Measurements from ENCODE around the gene NCOA7. TPM values are rescaled to one million over a fixed set of nuclear protein-coding genes. Genes with fewer than 3 reads are reported as not detected.

NCOA7 gene
- total RNA-seq, 6 experiments from 2014 or later = 11.4 to 71.8 (median 23.0) TPM

DNA sequence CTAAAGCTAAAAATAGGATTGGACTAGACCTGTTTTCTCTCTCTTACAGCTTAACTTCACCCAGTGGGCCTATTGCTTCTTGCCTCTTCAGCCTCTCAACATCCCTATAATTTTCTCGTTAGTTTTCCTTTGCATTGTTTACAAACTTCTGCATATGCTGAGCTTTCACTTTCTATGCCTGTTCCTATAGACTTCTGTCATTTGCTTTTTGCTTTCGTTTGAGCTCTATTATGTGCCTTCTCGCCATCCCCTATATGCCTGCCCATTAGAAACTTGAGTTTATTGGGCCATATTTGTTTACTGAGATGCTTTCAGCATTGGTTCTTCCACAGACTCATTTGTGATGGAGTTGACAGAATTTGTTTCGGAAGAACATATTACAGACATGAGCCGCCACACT, 40.9 kb downstream of the NCOA7 start:
- intact Hi-C loops (cut with DNase I) = no loop called here
- H3K9me3 ChIP-seq = no peaks in the 10 kb centered on the region
- no peak for ATAC-seq
- H3K36me3 ChIP-seq = no peaks in the 10 kb centered on the region
- WGBS (ENCODE audit: insufficient coverage, low coverage, low lambda C conversion rate, missing lambda C conversion rate) = 76% methylated on average over 5 of the region's 5 CpGs
- H3K4me3 ChIP-seq = no peak overlapping the region
- TF ChIP-seq, protein P1, sequence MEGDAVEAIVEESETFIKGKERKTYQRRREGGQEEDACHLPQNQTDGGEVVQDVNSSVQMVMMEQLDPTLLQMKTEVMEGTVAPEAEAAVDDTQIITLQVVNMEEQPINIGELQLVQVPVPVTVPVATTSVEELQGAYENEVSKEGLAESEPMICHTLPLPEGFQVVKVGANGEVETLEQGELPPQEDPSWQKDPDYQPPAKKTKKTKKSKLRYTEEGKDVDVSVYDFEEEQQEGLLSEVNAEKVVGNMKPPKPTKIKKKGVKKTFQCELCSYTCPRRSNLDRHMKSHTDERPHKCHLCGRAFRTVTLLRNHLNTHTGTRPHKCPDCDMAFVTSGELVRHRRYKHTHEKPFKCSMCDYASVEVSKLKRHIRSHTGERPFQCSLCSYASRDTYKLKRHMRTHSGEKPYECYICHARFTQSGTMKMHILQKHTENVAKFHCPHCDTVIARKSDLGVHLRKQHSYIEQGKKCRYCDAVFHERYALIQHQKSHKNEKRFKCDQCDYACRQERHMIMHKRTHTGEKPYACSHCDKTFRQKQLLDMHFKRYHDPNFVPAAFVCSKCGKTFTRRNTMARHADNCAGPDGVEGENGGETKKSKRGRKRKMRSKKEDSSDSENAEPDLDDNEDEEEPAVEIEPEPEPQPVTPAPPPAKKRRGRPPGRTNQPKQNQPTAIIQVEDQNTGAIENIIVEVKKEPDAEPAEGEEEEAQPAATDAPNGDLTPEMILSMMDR (IDR thresholded peaks at IDR 0.05) = no peak
- H3K27ac ChIP-seq = no peak overlapping the region
- DNase-seq = no peak
- peaks cover 0 to 5% (median 0%) of the 10 kb centered on the region in 4 donors for H3K4me1 ChIP-seq
- no peaks in the 10 kb centered on the region for H3K27me3 ChIP-seq

DNA sequence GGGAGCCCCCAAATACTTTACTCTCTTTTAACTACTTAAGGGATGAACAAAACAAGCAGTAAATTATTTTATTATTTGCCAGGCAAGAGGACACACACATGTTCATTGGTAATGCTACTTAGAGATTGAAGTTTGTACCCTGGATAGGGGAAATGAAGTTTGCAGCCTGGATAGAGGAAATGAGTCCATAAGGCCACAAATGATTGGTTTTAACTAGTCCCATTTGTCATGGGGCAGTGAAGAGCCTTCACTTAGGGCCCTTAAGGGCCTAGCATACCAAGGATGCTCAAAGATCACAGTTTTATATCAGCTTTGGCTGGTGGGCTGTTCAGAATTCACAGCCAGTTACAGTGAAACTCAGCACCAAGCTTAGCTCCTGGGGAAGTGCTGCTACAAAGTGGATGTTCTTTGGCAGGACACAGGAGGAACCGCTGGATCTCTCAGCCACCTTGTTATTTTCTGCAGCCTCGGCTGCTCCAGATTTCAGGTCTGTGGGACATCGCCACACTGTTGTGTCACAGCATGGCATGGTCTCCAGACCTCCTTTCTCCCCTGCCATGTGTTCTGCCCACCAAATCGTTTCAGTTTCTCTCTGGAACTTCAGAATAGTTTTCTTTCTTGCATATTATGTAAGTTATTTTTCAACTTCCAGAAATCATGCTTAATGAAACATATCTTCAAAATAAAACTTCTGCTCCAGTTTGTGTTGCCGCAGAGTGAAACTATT, 41.8 kb downstream of the NCOA7 start:
- H3K27ac ChIP-seq = peak overlapping the region in 1 of 3 donors; percentile 10

DNA sequence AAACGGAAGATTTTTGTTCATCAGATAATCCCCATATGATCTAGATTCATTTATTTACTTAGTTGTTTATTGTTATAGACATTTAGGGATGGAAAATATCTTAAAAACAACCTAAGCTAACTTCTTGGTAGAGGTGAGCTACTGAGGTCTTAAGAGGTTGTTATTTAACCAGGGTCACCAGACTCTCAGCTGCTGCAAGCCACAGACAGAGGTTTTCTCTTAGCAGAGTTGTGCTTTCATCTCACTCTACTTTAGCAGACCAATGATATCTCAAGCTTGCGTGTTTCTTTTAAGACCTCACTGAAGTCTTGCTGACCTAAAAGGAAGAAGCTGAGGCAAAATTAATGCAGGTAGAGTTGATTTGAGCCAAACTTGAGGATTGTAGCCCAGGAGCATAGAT, 43.6 kb downstream of the NCOA7 start:
- intact Hi-C loops (cut with DNase I) = no loop called here
- ATAC-seq = peak in 2 of 4 donors; percentile 9 to 21
- Histone ChIP-seq H3K4me1 (peaks cover 0 to 5% (median 0%) of the 10 kb centered on the region in 4 donors), H3K36me3 (no peaks in the 10 kb centered on the region), H3K27me3 (no peaks in the 10 kb centered on the region), H3K27ac (peak overlapping the region in 1 of 3 donors; percentile 15), H3K9me3 (no peaks in the 10 kb centered on the region), H3K4me3 (no peak overlapping the region)
- TF ChIP-seq, protein P1 (IDR thresholded peaks at IDR 0.05) = no peak
- no peak for TF ChIP-seq POLR2A (IDR thresholded peaks at IDR 0.05)
- WGBS (ENCODE audit: insufficient coverage, low coverage, low lambda C conversion rate, missing lambda C conversion rate) = 50% methylated on average over 2 of the region's 2 CpGs
- no peak for DNase-seq

More for the DNA sequence above, 41.8 kb downstream of the NCOA7 start:
- no peaks in the 10 kb centered on the region for H3K9me3 ChIP-seq
- peaks cover 0 to 5% (median 0%) of the 10 kb centered on the region in 4 donors for H3K4me1 ChIP-seq
- WGBS (ENCODE audit: insufficient coverage, low coverage, low lambda C conversion rate, missing lambda C conversion rate) = 68% methylated on average over 5 of the region's 5 CpGs
- DNase-seq = no peak
- no peaks in the 10 kb centered on the region for H3K36me3 ChIP-seq
- intact Hi-C loops (cut with DNase I) = no loop called here
- TF ChIP-seq, protein P1 (IDR thresholded peaks at IDR 0.05) = no peak
- TF ChIP-seq POLR2A (IDR thresholded peaks at IDR 0.05) = no peak
- peak in 2 of 4 donors; percentile 12 for ATAC-seq
- H3K27me3 ChIP-seq = no peaks in the 10 kb centered on the region
- no peak overlapping the region for H3K4me3 ChIP-seq

DNA sequence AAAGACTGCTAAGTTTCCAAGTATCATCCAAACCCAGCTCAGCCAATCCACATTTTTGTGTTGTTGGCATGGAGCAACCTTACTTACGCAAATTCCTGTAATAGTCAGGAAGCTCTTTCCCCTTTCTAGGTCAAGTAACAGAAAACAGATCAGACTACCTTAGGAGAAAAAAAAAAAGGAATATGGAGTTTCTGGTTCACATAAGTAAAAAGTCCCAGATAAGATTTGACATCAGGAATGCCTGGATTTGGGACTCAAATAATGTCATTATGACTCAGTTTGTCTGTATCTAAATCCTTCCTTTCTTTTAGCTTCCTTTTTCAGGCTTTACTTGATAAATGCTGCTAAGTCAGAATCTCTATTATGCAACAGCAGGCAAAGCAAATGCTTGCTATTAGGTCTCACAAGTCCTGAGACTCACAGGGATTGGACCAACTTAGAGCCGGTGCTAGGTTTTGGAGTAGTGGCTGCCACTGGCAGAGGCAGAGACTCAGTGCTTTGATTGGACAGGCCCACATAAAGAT, 44.5 kb downstream of the NCOA7 start:
- H3K4me3 ChIP-seq = no peak overlapping the region
- H3K27ac ChIP-seq = peak overlapping the region; percentile 28 to 42 (median 30)
- TF ChIP-seq, protein P1 (IDR thresholded peaks at IDR 0.05) = no peak
- no peak for TF ChIP-seq POLR2A (IDR thresholded peaks at IDR 0.05)
- no peak for DNase-seq
- intact Hi-C loops (cut with DNase I) = no loop called here
- peaks cover 0 to 5% (median 0%) of the 10 kb centered on the region in 4 donors for H3K4me1 ChIP-seq
- WGBS (ENCODE audit: insufficient coverage, low coverage, low lambda C conversion rate, missing lambda C conversion rate) = 41% methylated on average over 2 of the region's 2 CpGs
- no peaks in the 10 kb centered on the region for H3K27me3 ChIP-seq
- no peaks in the 10 kb centered on the region for H3K36me3 ChIP-seq
- ATAC-seq = peak; percentile 60 to 67 (median 64)
- H3K9me3 ChIP-seq = no peaks in the 10 kb centered on the region

All from right lobe of liver (tissue), 6 donors.